Activated T-helper 2 cell treated with anti-CD3 and anti-CD28 coated beads, Interferon-gamma antibody, Interleukin-2, Interleukin-4, amounts not matched to agents 10 μg/mL and 5 μg/mL and 100 μg/mL, durations not matched to agents 14 hours and 24 hours and 36 hours (primary cell): Measurements from ENCODE around the gene STYX. TPM values are rescaled to one million over a fixed set of nuclear protein-coding genes. Genes with fewer than 3 reads are reported as not detected.

Experiments
- DNase-seq: peaks from one replicate; pipeline ENCODE4 v3.0.0; 2021; ENCODE audit warnings: low spot score
- H3K27ac Mint-ChIP-seq: one replicate; pipeline ENCODE4 v1.8.0; 2021; ENCODE audit warnings: mixed read lengths
- H3K27me3 Mint-ChIP-seq: one replicate; pipeline ENCODE4 v1.8.0; 2021; ENCODE audit warnings: low read depth, mixed read lengths
- H3K36me3 Mint-ChIP-seq: one replicate; pipeline ENCODE4 v1.8.0; 2021; ENCODE audit warnings: low read depth, mixed read lengths
- H3K4me1 Mint-ChIP-seq: one replicate; pipeline ENCODE4 v1.8.0; 2021; ENCODE audit warnings: low read depth, mixed read lengths
- H3K4me3 Mint-ChIP-seq: one replicate; pipeline ENCODE4 v1.8.0; 2021; ENCODE audit warnings: low read depth, mild to moderate bottlenecking, moderate library complexity, mixed read lengths
- H3K9me3 Mint-ChIP-seq: one replicate; pipeline ENCODE4 v1.8.0; 2021; ENCODE audit warnings: mixed read lengths
- intact Hi-C: fragments of 100-400 bp; cut with micrococcal nuclease; formaldehyde crosslinking; loops from one replicate; pipeline ENCODE4 v1.15.1; 2023
- total RNA-seq: library from RNA; stranded (reverse); gene quantifications from 2 replicates; pipeline ENCODE4 v1.2.3, GENCODE V29; 2022

The STYX gene
- total RNA-seq, 1 donor from 2014 or later, result 16.5 TPM

GRCh38 chr14:52798826-52799225 lies 68.9 kb downstream of the STYX start:
- intact Hi-C loops, result no loop called here
- H3K27ac Mint-ChIP-seq, result no peak overlapping the region

GRCh38 chr14:52801014-52801712 lies 71.2 kb downstream of the STYX start:
- Mint-ChIP-seq H3K36me3 (peaks cover 3% of the 10 kb centered on the region), H3K4me3 (no peak overlapping the region), H3K9me3 (peaks cover 4% of the 10 kb centered on the region), H3K27me3 (peaks cover 3% of the 10 kb centered on the region), H3K4me1 (peaks cover 5% of the 10 kb centered on the region), H3K27ac (no peak overlapping the region)
- DNase-seq, result no peak
- intact Hi-C loops, result no loop called here

More at GRCh38 chr14:52798826-52799225, 68.9 kb downstream of the STYX start:
- peaks cover 3% of the 10 kb centered on the region for H3K27me3 Mint-ChIP-seq
- peaks cover 4% of the 10 kb centered on the region for H3K9me3 Mint-ChIP-seq
- peaks cover 3% of the 10 kb centered on the region for H3K36me3 Mint-ChIP-seq
- DNase-seq, result no peak
- peaks cover 3% of the 10 kb centered on the region for H3K4me1 Mint-ChIP-seq
- H3K4me3 Mint-ChIP-seq, result no peak overlapping the region

DNA sequence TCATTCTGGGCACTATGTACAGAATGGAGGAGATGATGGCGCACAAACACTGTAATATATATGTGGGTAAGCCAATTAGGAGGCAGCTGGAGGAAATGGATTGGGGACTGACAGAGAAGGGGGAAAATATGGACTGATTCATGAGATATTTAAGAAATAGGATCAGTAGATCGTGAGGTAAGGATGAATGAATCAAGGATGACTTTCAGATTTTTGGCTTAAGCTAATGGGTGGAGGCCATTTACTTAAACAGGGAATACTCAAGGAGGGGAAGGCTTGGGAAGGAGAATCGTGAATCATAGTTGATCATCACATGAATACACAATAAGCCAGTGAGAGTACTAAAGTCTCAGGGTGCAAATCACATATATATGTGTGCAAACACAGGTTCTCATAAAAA lies 72.6 kb downstream of the STYX start:
- H3K27ac Mint-ChIP-seq, result no peak overlapping the region
- peaks cover 4% of the 10 kb centered on the region for H3K27me3 Mint-ChIP-seq
- H3K9me3 Mint-ChIP-seq, result peaks cover 2% of the 10 kb centered on the region
- no peak for DNase-seq
- no peaks in the 10 kb centered on the region for H3K36me3 Mint-ChIP-seq
- intact Hi-C loops, result no loop called here
- no peak overlapping the region for H3K4me3 Mint-ChIP-seq
- H3K4me1 Mint-ChIP-seq, result peaks cover 6% of the 10 kb centered on the region

- intact Hi-C loops, result no loop called here
- H3K27ac Mint-ChIP-seq, result no peak overlapping the region
- H3K27me3 Mint-ChIP-seq, result peaks cover 4% of the 10 kb centered on the region
- no peaks in the 10 kb centered on the region for H3K36me3 Mint-ChIP-seq
- H3K4me3 Mint-ChIP-seq, result no peak overlapping the region
- no peak for DNase-seq
- H3K4me1 Mint-ChIP-seq, result peaks cover 3% of the 10 kb centered on the region
- no peaks in the 10 kb centered on the region for H3K9me3 Mint-ChIP-seq
These were observed 76.1 kb downstream of the STYX start for GRCh38 chr14:52806115-52806514.

DNA sequence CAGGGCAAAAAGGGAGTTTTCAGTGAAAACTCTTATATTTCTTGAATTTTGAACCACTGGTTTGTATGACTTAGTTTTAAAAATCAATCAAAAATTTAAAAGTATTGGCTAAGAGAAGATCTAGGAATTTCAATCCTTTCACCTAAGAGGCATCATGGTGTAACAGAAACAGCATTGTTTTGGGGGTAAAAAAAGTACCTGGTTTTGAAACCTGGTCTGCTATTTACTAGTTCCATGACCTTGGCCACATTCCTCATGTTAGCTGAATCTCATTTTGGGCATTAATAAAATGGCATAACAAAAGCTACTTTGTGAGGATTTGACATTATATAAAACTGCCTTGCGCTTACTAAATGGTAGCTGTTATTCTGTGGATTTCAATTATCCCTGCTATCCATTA lies 78.1 kb downstream of the STYX start:
- intact Hi-C loops, result no loop called here
- peaks cover 4% of the 10 kb centered on the region for H3K27me3 Mint-ChIP-seq

GRCh38 chr14:52821805-52822250 lies 91.9 kb downstream of the STYX start:
- no peak for DNase-seq
- peaks cover 14% of the 10 kb centered on the region for H3K27me3 Mint-ChIP-seq
- no peak overlapping the region for H3K27ac Mint-ChIP-seq
- H3K9me3 Mint-ChIP-seq, result no peaks in the 10 kb centered on the region
- H3K36me3 Mint-ChIP-seq, result no peaks in the 10 kb centered on the region
- H3K4me3 Mint-ChIP-seq, result no peak overlapping the region
- peaks cover 2% of the 10 kb centered on the region for H3K4me1 Mint-ChIP-seq
- intact Hi-C loops, result loop anchor here (2.0 to 10.0 kb wide), 4 partner anchors 95 to 1353 kb away; no protein-coding TSS in a partner anchor

More for the DNA sequence above, 78.1 kb downstream of the STYX start:
- Mint-ChIP-seq H3K9me3 (no peaks in the 10 kb centered on the region), H3K36me3 (no peaks in the 10 kb centered on the region), H3K27ac (no peak overlapping the region), H3K4me3 (no peak overlapping the region), H3K4me1 (peaks cover 3% of the 10 kb centered on the region)
- no peak for DNase-seq

DNA sequence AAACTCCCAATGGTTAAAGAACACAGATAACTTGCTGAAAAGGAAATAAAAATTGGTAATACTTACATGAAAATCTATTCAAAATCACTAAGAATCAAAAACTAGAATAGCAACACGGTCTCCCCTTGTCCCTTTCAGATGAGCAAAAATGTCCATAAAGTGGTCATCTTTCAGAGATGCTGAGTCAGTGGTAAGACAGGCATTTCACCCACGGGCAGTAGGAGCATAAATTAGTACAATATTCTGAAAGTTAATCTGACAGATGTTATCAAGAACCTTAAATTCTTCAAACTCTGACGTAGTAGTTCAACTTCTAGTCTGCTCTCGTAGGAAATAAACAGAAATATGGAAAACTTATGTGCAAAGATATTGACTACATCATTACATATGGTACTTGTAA lies 94.5 kb downstream of the STYX start:
- intact Hi-C loops, result loop anchor here (5.0 to 10.0 kb wide), 2 partner anchors 93 to 1350 kb away; no protein-coding TSS in a partner anchor
- H3K9me3 Mint-ChIP-seq, result no peaks in the 10 kb centered on the region
- H3K27me3 Mint-ChIP-seq, result peaks cover 16% of the 10 kb centered on the region
- peaks cover 2% of the 10 kb centered on the region for H3K4me1 Mint-ChIP-seq
- H3K27ac Mint-ChIP-seq, result no peak overlapping the region
- DNase-seq, result no peak
- no peak overlapping the region for H3K4me3 Mint-ChIP-seq
- no peaks in the 10 kb centered on the region for H3K36me3 Mint-ChIP-seq

Other genes with a start within 250 kb of the STYX start
- 4.7 and 5.2 TPM in 2 replicates for gene TXNDC16, start 177.7 kb upstream of the STYX start, total RNA-seq
- gene GPR137C, start 177.3 kb upstream of the STYX start, total RNA-seq, result 0.07 and 0.27 TPM in 2 replicates
- 219 and 226 TPM in 2 replicates for gene ERO1A, start 34.6 kb upstream of the STYX start, total RNA-seq
- 144 and 155 TPM in 2 replicates for gene PSMC6, start 23.0 kb upstream of the STYX start, total RNA-seq
- gene GNPNAT1, start 61.4 kb downstream of the STYX start, total RNA-seq, result 29.4 and 34.8 TPM in 2 replicates
- 0.99 and 1.7 TPM in 2 replicates for gene FERMT2, start 220.9 kb downstream of the STYX start, total RNA-seq